Caco-2 (cell line): ENCODE results near the gene DNAJB12. TPM values are rescaled to one million over a fixed set of nuclear protein-coding genes. Genes with fewer than 3 reads are reported as not detected.

ENCODE experiments used
- BruUV-seq: library from RNA; stranded (reverse); fragments of 400-500 nt; replicated peaks from 2 replicates; lab custom pipeline; 2021; lab: Mats Ljungman, UMichigan
- CTCF ChIA-PET: fragments of 300-600 bp; sonication (Branson Sonifier 250); formaldehyde crosslinking; loops from one replicate; lab custom pipeline; 2022; ENCODE audit warnings: antibody characterized with exemption; lab: Charles Lee
- POLR2A ChIA-PET: fragments of 300-600 bp; sonication (Branson Sonifier 250); formaldehyde crosslinking; loops from one replicate; lab custom pipeline; 2022; ENCODE audit warnings: antibody characterized with exemption; lab: Charles Lee
- DNase-seq, 2 experiments: peaks; one replicate each; pipeline versions ENCODE4 v3.0.0 to v3.0.0-alpha.2; 2020 to 2022
- H3K27me3 ChIP-seq: replicated peaks from 2 replicates; pipeline ENCODE4 v1.6.0; 2011; ENCODE audit warnings: low read length; ENCODE audit not compliant: control insufficient read depth, insufficient read depth
- H3K36me3 ChIP-seq: 2 replicates; pipeline ENCODE4 v1.5.1; 2011; ENCODE audit warnings: low read length; ENCODE audit not compliant: control insufficient read depth, insufficient read depth
- H3K4me1 ChIP-seq: fragments of 250-450 bp; sonication (Bioruptor Pico); 2 replicates; pipeline ENCODE4 v1.5.1; 2020; ENCODE audit warnings: mild to moderate bottlenecking
- H3K4me3 ChIP-seq: 2 replicates; pipeline ENCODE4 v1.5.1; 2011; ENCODE audit warnings: low read depth, mild to moderate bottlenecking, control low read depth, low read length
- H3K9me3 ChIP-seq: fragments of 250-450 bp; sonication (Bioruptor Pico); 2 replicates; pipeline ENCODE4 v1.5.1; 2020; ENCODE audit warnings: mild to moderate bottlenecking, moderate library complexity
- H3K27ac Mint-ChIP-seq: one replicate; pipeline ENCODE4 v1.8.0; 2022; ENCODE audit warnings: mixed read lengths; ENCODE audit not compliant: unreplicated experiment
- H3K27me3 Mint-ChIP-seq: one replicate; pipeline ENCODE4 v1.8.0; 2022; ENCODE audit warnings: mixed read lengths; ENCODE audit not compliant: insufficient read depth, unreplicated experiment
- H3K36me3 Mint-ChIP-seq: one replicate; pipeline ENCODE4 v1.8.0; 2022; ENCODE audit warnings: mild to moderate bottlenecking, mixed read lengths; ENCODE audit not compliant: insufficient read depth, unreplicated experiment
- H3K4me1 Mint-ChIP-seq: one replicate; pipeline ENCODE4 v1.8.0; 2022; ENCODE audit warnings: low read depth, mixed read lengths; ENCODE audit not compliant: unreplicated experiment
- H3K4me3 Mint-ChIP-seq: one replicate; pipeline ENCODE4 v1.8.0; 2022; ENCODE audit warnings: mild to moderate bottlenecking, moderate library complexity, mixed read lengths; ENCODE audit not compliant: unreplicated experiment
- H3K9me3 Mint-ChIP-seq: one replicate; pipeline ENCODE4 v1.8.0; 2022; ENCODE audit warnings: mixed read lengths; ENCODE audit not compliant: unreplicated experiment
- CTCF ChIP-seq, 2 experiments: fragments of 200-600 bp in 1 of 2; IDR thresholded peaks; 1 replicate in 1 of 2; 2 replicates in 1 of 2; pipeline versions ENCODE4 v1.5.1 to v1.8.0; 2011 to 2022; ENCODE audit warnings: antibody characterized with exemption in 1 of 2, control low read depth in 1 of 2, inconsistent platforms in 1 of 2, low read depth in 1 of 2, low read length in 1 of 2, mild to moderate bottlenecking in 1 of 2, moderate library complexity in 1 of 2; ENCODE audit not compliant: insufficient read depth in 1 of 2, severe bottlenecking in 1 of 2, unreplicated experiment in 1 of 2
- intact Hi-C: fragments of 100-400 bp; cut with micrococcal nuclease; formaldehyde crosslinking; loops from one replicate; pipeline ENCODE4 v1.10.0; 2022; ENCODE audit not compliant: unreplicated experiment
- total RNA-seq: library from RNA; stranded (reverse); gene quantifications from 2 replicates; pipeline ENCODE4 v1.2.3, GENCODE V29; 2022

Gene DNAJB12
- total RNA-seq, 1 experiment from 2014 or later: 56.0 TPM

- Histone ChIP-seq H3K9me3 (no peaks in the 10 kb centered on the region), H3K4me3 (no peak overlapping the region), H3K27me3 (no peaks in the 10 kb centered on the region), H3K4me1 (no peaks in the 10 kb centered on the region), H3K36me3 (no peaks in the 10 kb centered on the region)
- Mint-ChIP-seq H3K4me1 (no peaks in the 10 kb centered on the region), H3K27me3 (no peaks in the 10 kb centered on the region), H3K9me3 (no peaks in the 10 kb centered on the region), H3K4me3 (no peak overlapping the region), H3K27ac (no peak overlapping the region), H3K36me3 (peaks cover 5% of the 10 kb centered on the region)
- ChIA-PET CTCF (interaction anchor here (0.6 to 3.6 kb wide), 14 partner anchors 10 to 1069 kb away, joined by 3 to 27 read pairs (median 4); partner anchors contain the start of gene MCU), POLR2A (interaction anchor here (0.6 to 1.4 kb wide), 2 partner anchors 16 to 317 kb away, joined by 3 to 8 read pairs; partner anchors contain the start of gene MCU)
- intact Hi-C loops: loop anchor here (1.0 to 5.0 kb wide), 3 partner anchors 192 to 687 kb away; no protein-coding TSS in a partner anchor
- TF ChIP-seq CTCF (IDR thresholded peaks at IDR 0.05; ENCODE audit: insufficient read depth in 1 of 2, low read depth in 1 of 2, low read length in 1 of 2, severe bottlenecking in 1 of 2, unreplicated experiment in 1 of 2): peak in 1 of 2 experiments; percentile 26
- DNase-seq: peak in 1 of 2 experiments; percentile 42
- no TSS peak for BruUV-seq
Measured at GRCh38 chr10:72375173-72375572, 20.5 kb upstream of the DNAJB12 start.

- CTCF ChIA-PET: no interaction called here
Measured at GRCh38 chr10:72370201-72370722, 15.5 kb upstream of the DNAJB12 start.

More at GRCh38 chr10:72370201-72370722, 15.5 kb upstream of the DNAJB12 start:
- no peaks in the 10 kb centered on the region for H3K27me3 ChIP-seq
- H3K9me3 Mint-ChIP-seq: no peaks in the 10 kb centered on the region
- no peaks in the 10 kb centered on the region for H3K9me3 ChIP-seq
- H3K4me1 ChIP-seq: no peaks in the 10 kb centered on the region
- H3K4me3 Mint-ChIP-seq: no peak overlapping the region
- intact Hi-C loops: no loop called here
- no peak overlapping the region for H3K4me3 ChIP-seq
- POLR2A ChIA-PET: no interaction called here
- DNase-seq: no peak
- no TSS peak for BruUV-seq
- H3K36me3 Mint-ChIP-seq: peaks cover 20% of the 10 kb centered on the region
- no peaks in the 10 kb centered on the region for H3K27me3 Mint-ChIP-seq
- no peaks in the 10 kb centered on the region for H3K4me1 Mint-ChIP-seq
- H3K36me3 ChIP-seq: 0 out of 2 replicates have a peak, but pooled peaks cover 2% of the 10 kb centered on the region
- no peak for TF ChIP-seq CTCF (IDR thresholded peaks at IDR 0.05; ENCODE audit: insufficient read depth in 1 of 2, low read depth in 1 of 2, low read length in 1 of 2, severe bottlenecking in 1 of 2, unreplicated experiment in 1 of 2)
- no peak overlapping the region for H3K27ac Mint-ChIP-seq
